SK-N-SH treated with all-trans-retinoic acid at 6 μM for 48 hours (cell line): ENCODE data around the gene RAB3GAP2.
"Not testable (repeated sequence)": the region's sequence is repeated elsewhere in the genome, so short reads cannot be mapped to it uniquely, and the experiment has no call there.

Experiments
- ARNTL ChIP-seq: fragments of 450-650 bp; formaldehyde crosslinking; IDR thresholded peaks from 2 replicates; pipeline ENCODE4 v1.5.0; 2020; ENCODE audit warnings: low read depth, mild to moderate bottlenecking, moderate library complexity, borderline replicate concordance
- BACH2 ChIP-seq: fragments of 250-450 bp; sonication (Bioruptor Pico); IDR thresholded peaks from 2 replicates; pipeline ENCODE4 v1.9.0; 2021; ENCODE audit warnings: mild to moderate bottlenecking, borderline replicate concordance
- RARB ChIP-seq: fragments of 250-450 bp; sonication (Bioruptor Pico); IDR thresholded peaks from 2 replicates; pipeline ENCODE4 v1.8.0; 2021; ENCODE audit warnings: mild to moderate bottlenecking, moderate library complexity
- TCF4 ChIP-seq: fragments of 250-450 bp; sonication (Bioruptor Pico); IDR thresholded peaks from 2 replicates; pipeline ENCODE4 v1.8.0; 2021; ENCODE audit warnings: mild to moderate bottlenecking, moderate library complexity, borderline replicate concordance
- ZC3H10 ChIP-seq: fragments of 250-450 bp; sonication (Bioruptor Pico); IDR thresholded peaks from 2 replicates; pipeline ENCODE4 v1.5.1; 2021; ENCODE audit warnings: mild to moderate bottlenecking, moderate library complexity
- ZNF70 ChIP-seq: fragments of 450-650 bp; formaldehyde crosslinking; IDR thresholded peaks from 2 replicates; pipeline ENCODE4 v1.5.0; 2020; ENCODE audit warnings: mild to moderate bottlenecking, moderate library complexity

DNA sequence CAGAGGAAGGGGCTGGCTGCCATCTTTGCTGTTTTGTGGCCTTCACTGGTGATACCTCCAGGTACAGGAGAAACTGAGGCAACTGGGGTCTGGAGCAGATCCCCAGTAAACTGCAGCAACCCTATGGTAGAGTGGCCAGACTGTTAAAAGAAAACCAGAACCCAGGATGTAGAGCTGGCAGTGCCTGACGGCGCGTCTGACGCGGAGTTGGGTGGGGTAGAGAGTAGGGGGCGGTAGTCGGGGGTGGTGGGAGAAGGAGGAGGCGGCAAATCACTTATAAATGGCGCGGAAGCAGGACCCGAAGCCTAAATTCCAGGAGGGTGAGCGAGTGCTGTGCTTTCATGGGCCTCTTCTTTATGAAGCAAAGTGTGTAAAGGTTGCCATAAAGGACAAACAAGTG lies 19.0 kb downstream of the RAB3GAP2 start:
- TF ChIP-seq RARB (CRISPR knock-in tag); ARNTL; ZC3H10 (CRISPR knock-in tag); TCF4; BACH2 (CRISPR knock-in tag); ZNF70 (CRISPR knock-in tag): not testable (repeated sequence)
